GM23338 (cell line): Measurements from ENCODE around the gene TNRC18. TPM values are rescaled to one million over a fixed set of nuclear protein-coding genes. Genes with fewer than 3 reads are reported as not detected.
"Not testable (repeated sequence)": the region's sequence is repeated elsewhere in the genome, so short reads cannot be mapped to it uniquely, and the experiment has no call there.

Experiments used
- ATAC-seq: fragments of 200-7000 bp; cut with Tn5 transposase; 3 replicates; pipeline ENCODE4 v1.9.1; 2020
- DNase-seq: peaks from one replicate; pipeline ENCODE4 v3.0.0-alpha.2; 2015; ENCODE audit warnings: low spot score
- H2AFZ ChIP-seq: fragments of 200-600 bp; sonication (generic); 2 replicates; pipeline ENCODE4 v1.8.0; 2016; ENCODE audit warnings: antibody characterized with exemption, mild to moderate bottlenecking, moderate library complexity
- H3F3A ChIP-seq: fragments of 200-600 bp; sonication (generic); replicated peaks from 2 replicates; pipeline ENCODE4 v1.8.0; 2017; ENCODE audit warnings: antibody characterized with exemption, mixed run types, low read depth
- H3K27ac ChIP-seq: fragments of 200-600 bp; sonication (generic); 2 replicates; pipeline ENCODE4 v1.6.1; 2016; ENCODE audit warnings: low read depth
- H3K27me3 ChIP-seq: fragments of 200-600 bp; sonication (generic); 2 replicates; pipeline ENCODE4 v1.8.0; 2016; ENCODE audit warnings: mild to moderate bottlenecking, mixed run types, moderate library complexity; ENCODE audit not compliant: insufficient read depth
- H3K36me3 ChIP-seq: fragments of 200-600 bp; sonication (generic); 2 replicates; pipeline ENCODE4 v1.8.0; 2016; ENCODE audit warnings: mild to moderate bottlenecking; ENCODE audit not compliant: insufficient read depth
- H3K4me1 ChIP-seq: fragments of 200-600 bp; sonication (generic); 2 replicates; pipeline ENCODE4 v1.8.0; 2016; ENCODE audit warnings: mild to moderate bottlenecking, moderate library complexity; ENCODE audit not compliant: insufficient read depth
- H3K4me2 ChIP-seq: fragments of 200-600 bp; sonication (generic); 2 replicates; pipeline ENCODE4 v1.7.1; 2017; ENCODE audit warnings: mixed run types
- H3K4me3 ChIP-seq: fragments of 200-600 bp; sonication (generic); 2 replicates; pipeline ENCODE4 v1.6.1; 2016; ENCODE audit warnings: mixed run types
- H3K79me2 ChIP-seq: fragments of 200-600 bp; sonication (generic); replicated peaks from 2 replicates; pipeline ENCODE4 v1.8.0; 2017; ENCODE audit warnings: mild to moderate bottlenecking; ENCODE audit not compliant: insufficient read depth
- H3K9me2 ChIP-seq: fragments of 200-600 bp; sonication (generic); 2 replicates; pipeline ENCODE4 v1.8.0; 2017; ENCODE audit not compliant: insufficient read depth
- H4K20me1 ChIP-seq: fragments of 200-600 bp; sonication (generic); replicated peaks from 2 replicates; pipeline ENCODE4 v1.8.0; 2017; ENCODE audit warnings: mild to moderate bottlenecking; ENCODE audit not compliant: insufficient read depth
- H3K27ac Mint-ChIP-seq: 2 replicates; pipeline ENCODE4 v1.8.0; 2020; ENCODE audit warnings: inconsistent platforms, mild to moderate bottlenecking, moderate library complexity, mixed read lengths
- H3K27me3 Mint-ChIP-seq: 3 replicates; pipeline ENCODE4 v1.8.0; 2022; ENCODE audit warnings: low read depth, mild to moderate bottlenecking, moderate library complexity, mixed read lengths, inconsistent platforms; ENCODE audit not compliant: insufficient read depth, poor library complexity
- H3K36me3 Mint-ChIP-seq: 3 replicates; pipeline ENCODE4 v1.8.0; 2021; ENCODE audit warnings: low read depth, mild to moderate bottlenecking, inconsistent platforms, moderate library complexity, mixed read lengths
- H3K4me1 Mint-ChIP-seq: 3 replicates; pipeline ENCODE4 v1.8.0; 2020; ENCODE audit warnings: mild to moderate bottlenecking, inconsistent platforms, mixed read lengths
- H3K4me3 Mint-ChIP-seq: 3 replicates; pipeline ENCODE4 v1.8.0; 2021; ENCODE audit warnings: moderate library complexity, mild to moderate bottlenecking, inconsistent platforms, mixed read lengths
- H3K9me3 Mint-ChIP-seq: 3 replicates; pipeline ENCODE4 v1.8.0; 2020; ENCODE audit warnings: moderate library complexity, mild to moderate bottlenecking, inconsistent platforms, mixed read lengths
- CREB1 ChIP-seq: fragments of 250-450 bp; sonication (Bioruptor Pico); IDR thresholded peaks from 2 replicates; pipeline ENCODE4 v1.5.0; 2020; ENCODE audit warnings: low read depth, mild to moderate bottlenecking, moderate library complexity
- EZH2phosphoT487 ChIP-seq: fragments of 200-600 bp; sonication (generic); IDR thresholded peaks from one replicate; pipeline ENCODE4 v1.8.1; 2018; ENCODE audit warnings: antibody characterized with exemption; ENCODE audit not compliant: unreplicated experiment
- JUNB ChIP-seq: IDR thresholded peaks from one replicate; pipeline ENCODE4 v1.6.1; 2016; ENCODE audit warnings: antibody characterized with exemption; ENCODE audit not compliant: unreplicated experiment
- NANOG ChIP-seq: IDR thresholded peaks from 2 replicates; pipeline ENCODE4 v1.6.1; 2016; ENCODE audit warnings: antibody characterized with exemption, borderline replicate concordance
- POLR2AphosphoS5 ChIP-seq: IDR thresholded peaks from 2 replicates; pipeline ENCODE4 v1.6.1; 2016; ENCODE audit warnings: antibody characterized with exemption, low read depth
- ZNF114 ChIP-seq: fragments of 250-450 bp; sonication (Bioruptor Pico); IDR thresholded peaks from 2 replicates; pipeline ENCODE4 v1.5.0; 2020; ENCODE audit warnings: mild to moderate bottlenecking, moderate library complexity
- ZNF331 ChIP-seq: fragments of 250-450 bp; sonication (Bioruptor Pico); IDR thresholded peaks from 2 replicates; pipeline ENCODE4 v1.5.0; 2020; ENCODE audit warnings: low read depth, mild to moderate bottlenecking, moderate library complexity
- polyA plus RNA-seq: library from polyadenylated mRNA; unstranded; fragments of >200 nt; fragmentation: Nextera tagmentation; extraction: Ambion mirVana; gene quantifications from 2 replicates; pipeline ENCODE4 v1.2.1, GENCODE V29; 2016
- total RNA-seq: library from RNA; depleted of rRNA; stranded (reverse); fragments of >200 nt; shearing (Covaris generic); gene quantifications from 2 replicates; pipeline ENCODE4 v1.2.3, GENCODE V29; 2014
- TF ChIP-seq, protein P1 (sequence below): IDR thresholded peaks from 2 replicates; pipeline ENCODE4 v1.6.1; 2016; ENCODE audit warnings: antibody characterized with exemption
- TF ChIP-seq, protein P2 (sequence below): IDR thresholded peaks from one replicate; pipeline ENCODE4 v1.6.1; 2018; ENCODE audit warnings: antibody characterized with exemption; ENCODE audit not compliant: unreplicated experiment
- TF ChIP-seq, protein P3 (sequence below), 2 experiments: fragments of 200-600 bp in 1 of 2; sonication (generic) in 1 of 2; conservative IDR thresholded peaks; 2 replicates each; pipeline versions ENCODE4 v1.5.1 to v1.6.1; 2016 to 2017; ENCODE audit warnings: antibody characterized with exemption in 2 of 2, low read depth in 2 of 2, mild to moderate bottlenecking in 2 of 2, moderate library complexity in 1 of 2
- TF ChIP-seq, protein P4 (sequence below): fragments of 250-450 bp; sonication (Bioruptor Pico); IDR thresholded peaks from 2 replicates; pipeline ENCODE4 v1.5.0; 2020; ENCODE audit warnings: mild to moderate bottlenecking, moderate library complexity

TNRC18 gene
- total and polyA plus RNA-seq, 2 experiments from 2014 or later = 2.1 to 17.5 TPM

DNA sequence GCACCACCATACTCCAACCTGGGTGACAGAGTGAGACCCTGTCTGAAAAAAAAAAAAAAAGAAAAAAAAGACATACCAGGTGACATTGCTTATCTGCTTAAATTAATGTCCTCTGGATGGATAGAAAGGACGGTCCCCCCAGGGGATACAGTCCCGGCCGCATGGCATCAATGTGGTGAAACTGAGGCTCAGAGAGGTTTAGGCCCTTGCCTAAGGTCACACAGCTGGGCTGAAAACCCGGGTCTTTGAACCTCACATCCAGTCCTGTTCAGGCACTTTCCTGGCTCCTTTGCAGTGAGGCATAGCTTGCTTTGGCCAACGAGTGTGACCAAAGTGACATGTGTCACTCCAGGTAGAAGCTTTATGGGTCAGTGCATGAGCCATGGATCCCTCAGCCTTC, 136.3 kb downstream of the TNRC18 start:
- not testable (repeated sequence) for H3K4me1 ChIP-seq, H4K20me1 ChIP-seq, H3F3A ChIP-seq, H3K27me3 Mint-ChIP-seq, ATAC-seq, H3K4me2 ChIP-seq, H3K36me3 ChIP-seq, H3K27ac ChIP-seq, H3K36me3 Mint-ChIP-seq, H3K4me1 Mint-ChIP-seq, H2AFZ ChIP-seq, H3K27ac Mint-ChIP-seq, H3K4me3 Mint-ChIP-seq, H3K9me2 ChIP-seq, H3K9me3 Mint-ChIP-seq, H3K79me2 ChIP-seq, DNase-seq, H3K4me3 ChIP-seq
- H3K27me3 ChIP-seq = peaks cover 15% of the 10 kb centered on the region

- no peak for DNase-seq
- H3K9me3 Mint-ChIP-seq = no peaks in the 10 kb centered on the region; the same call in 2 of the 3 replicates
- no peak overlapping the region for H3K4me3 ChIP-seq
- peaks cover 9% of the 10 kb centered on the region for H3K27me3 Mint-ChIP-seq
- no peaks in the 10 kb centered on the region for H3K79me2 ChIP-seq
- ATAC-seq = no peak
- H3K4me3 Mint-ChIP-seq = no peak overlapping the region
- no peak overlapping the region for H3K4me2 ChIP-seq
- H3F3A ChIP-seq = no peaks in the 10 kb centered on the region
- H3K27ac Mint-ChIP-seq = no peak overlapping the region
- H3K27me3 ChIP-seq = peaks cover 15% of the 10 kb centered on the region
- no peak overlapping the region for H3K27ac ChIP-seq
- no peak overlapping the region for H2AFZ ChIP-seq
- no peaks in the 10 kb centered on the region for H4K20me1 ChIP-seq
- H3K36me3 ChIP-seq = no peaks in the 10 kb centered on the region
- no peaks in the 10 kb centered on the region for H3K4me1 Mint-ChIP-seq
- H3K4me1 ChIP-seq = no peaks in the 10 kb centered on the region
- no peaks in the 10 kb centered on the region for H3K9me2 ChIP-seq
- no peaks in the 10 kb centered on the region for H3K36me3 Mint-ChIP-seq
- no peak for TF ChIP-seq NANOG
- TF ChIP-seq, protein P1, sequence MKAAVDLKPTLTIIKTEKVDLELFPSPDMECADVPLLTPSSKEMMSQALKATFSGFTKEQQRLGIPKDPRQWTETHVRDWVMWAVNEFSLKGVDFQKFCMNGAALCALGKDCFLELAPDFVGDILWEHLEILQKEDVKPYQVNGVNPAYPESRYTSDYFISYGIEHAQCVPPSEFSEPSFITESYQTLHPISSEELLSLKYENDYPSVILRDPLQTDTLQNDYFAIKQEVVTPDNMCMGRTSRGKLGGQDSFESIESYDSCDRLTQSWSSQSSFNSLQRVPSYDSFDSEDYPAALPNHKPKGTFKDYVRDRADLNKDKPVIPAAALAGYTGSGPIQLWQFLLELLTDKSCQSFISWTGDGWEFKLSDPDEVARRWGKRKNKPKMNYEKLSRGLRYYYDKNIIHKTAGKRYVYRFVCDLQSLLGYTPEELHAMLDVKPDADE = no peak
- TF ChIP-seq POLR2AphosphoS5 = no peak
- TF ChIP-seq CREB1 (CRISPR knock-in tag) = no peak
- TF ChIP-seq, protein P2, sequence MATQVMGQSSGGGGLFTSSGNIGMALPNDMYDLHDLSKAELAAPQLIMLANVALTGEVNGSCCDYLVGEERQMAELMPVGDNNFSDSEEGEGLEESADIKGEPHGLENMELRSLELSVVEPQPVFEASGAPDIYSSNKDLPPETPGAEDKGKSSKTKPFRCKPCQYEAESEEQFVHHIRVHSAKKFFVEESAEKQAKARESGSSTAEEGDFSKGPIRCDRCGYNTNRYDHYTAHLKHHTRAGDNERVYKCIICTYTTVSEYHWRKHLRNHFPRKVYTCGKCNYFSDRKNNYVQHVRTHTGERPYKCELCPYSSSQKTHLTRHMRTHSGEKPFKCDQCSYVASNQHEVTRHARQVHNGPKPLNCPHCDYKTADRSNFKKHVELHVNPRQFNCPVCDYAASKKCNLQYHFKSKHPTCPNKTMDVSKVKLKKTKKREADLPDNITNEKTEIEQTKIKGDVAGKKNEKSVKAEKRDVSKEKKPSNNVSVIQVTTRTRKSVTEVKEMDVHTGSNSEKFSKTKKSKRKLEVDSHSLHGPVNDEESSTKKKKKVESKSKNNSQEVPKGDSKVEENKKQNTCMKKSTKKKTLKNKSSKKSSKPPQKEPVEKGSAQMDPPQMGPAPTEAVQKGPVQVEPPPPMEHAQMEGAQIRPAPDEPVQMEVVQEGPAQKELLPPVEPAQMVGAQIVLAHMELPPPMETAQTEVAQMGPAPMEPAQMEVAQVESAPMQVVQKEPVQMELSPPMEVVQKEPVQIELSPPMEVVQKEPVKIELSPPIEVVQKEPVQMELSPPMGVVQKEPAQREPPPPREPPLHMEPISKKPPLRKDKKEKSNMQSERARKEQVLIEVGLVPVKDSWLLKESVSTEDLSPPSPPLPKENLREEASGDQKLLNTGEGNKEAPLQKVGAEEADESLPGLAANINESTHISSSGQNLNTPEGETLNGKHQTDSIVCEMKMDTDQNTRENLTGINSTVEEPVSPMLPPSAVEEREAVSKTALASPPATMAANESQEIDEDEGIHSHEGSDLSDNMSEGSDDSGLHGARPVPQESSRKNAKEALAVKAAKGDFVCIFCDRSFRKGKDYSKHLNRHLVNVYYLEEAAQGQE = no peak
- TF ChIP-seq ZNF114 (CRISPR knock-in tag) = no peak
- TF ChIP-seq ZNF331 (CRISPR knock-in tag) = no peak
- TF ChIP-seq, protein P3, sequence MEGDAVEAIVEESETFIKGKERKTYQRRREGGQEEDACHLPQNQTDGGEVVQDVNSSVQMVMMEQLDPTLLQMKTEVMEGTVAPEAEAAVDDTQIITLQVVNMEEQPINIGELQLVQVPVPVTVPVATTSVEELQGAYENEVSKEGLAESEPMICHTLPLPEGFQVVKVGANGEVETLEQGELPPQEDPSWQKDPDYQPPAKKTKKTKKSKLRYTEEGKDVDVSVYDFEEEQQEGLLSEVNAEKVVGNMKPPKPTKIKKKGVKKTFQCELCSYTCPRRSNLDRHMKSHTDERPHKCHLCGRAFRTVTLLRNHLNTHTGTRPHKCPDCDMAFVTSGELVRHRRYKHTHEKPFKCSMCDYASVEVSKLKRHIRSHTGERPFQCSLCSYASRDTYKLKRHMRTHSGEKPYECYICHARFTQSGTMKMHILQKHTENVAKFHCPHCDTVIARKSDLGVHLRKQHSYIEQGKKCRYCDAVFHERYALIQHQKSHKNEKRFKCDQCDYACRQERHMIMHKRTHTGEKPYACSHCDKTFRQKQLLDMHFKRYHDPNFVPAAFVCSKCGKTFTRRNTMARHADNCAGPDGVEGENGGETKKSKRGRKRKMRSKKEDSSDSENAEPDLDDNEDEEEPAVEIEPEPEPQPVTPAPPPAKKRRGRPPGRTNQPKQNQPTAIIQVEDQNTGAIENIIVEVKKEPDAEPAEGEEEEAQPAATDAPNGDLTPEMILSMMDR (conservative IDR thresholded peaks at IDR 0.05; ENCODE audit: low read depth in 2 of 2) = no peak
- TF ChIP-seq, protein P4, sequence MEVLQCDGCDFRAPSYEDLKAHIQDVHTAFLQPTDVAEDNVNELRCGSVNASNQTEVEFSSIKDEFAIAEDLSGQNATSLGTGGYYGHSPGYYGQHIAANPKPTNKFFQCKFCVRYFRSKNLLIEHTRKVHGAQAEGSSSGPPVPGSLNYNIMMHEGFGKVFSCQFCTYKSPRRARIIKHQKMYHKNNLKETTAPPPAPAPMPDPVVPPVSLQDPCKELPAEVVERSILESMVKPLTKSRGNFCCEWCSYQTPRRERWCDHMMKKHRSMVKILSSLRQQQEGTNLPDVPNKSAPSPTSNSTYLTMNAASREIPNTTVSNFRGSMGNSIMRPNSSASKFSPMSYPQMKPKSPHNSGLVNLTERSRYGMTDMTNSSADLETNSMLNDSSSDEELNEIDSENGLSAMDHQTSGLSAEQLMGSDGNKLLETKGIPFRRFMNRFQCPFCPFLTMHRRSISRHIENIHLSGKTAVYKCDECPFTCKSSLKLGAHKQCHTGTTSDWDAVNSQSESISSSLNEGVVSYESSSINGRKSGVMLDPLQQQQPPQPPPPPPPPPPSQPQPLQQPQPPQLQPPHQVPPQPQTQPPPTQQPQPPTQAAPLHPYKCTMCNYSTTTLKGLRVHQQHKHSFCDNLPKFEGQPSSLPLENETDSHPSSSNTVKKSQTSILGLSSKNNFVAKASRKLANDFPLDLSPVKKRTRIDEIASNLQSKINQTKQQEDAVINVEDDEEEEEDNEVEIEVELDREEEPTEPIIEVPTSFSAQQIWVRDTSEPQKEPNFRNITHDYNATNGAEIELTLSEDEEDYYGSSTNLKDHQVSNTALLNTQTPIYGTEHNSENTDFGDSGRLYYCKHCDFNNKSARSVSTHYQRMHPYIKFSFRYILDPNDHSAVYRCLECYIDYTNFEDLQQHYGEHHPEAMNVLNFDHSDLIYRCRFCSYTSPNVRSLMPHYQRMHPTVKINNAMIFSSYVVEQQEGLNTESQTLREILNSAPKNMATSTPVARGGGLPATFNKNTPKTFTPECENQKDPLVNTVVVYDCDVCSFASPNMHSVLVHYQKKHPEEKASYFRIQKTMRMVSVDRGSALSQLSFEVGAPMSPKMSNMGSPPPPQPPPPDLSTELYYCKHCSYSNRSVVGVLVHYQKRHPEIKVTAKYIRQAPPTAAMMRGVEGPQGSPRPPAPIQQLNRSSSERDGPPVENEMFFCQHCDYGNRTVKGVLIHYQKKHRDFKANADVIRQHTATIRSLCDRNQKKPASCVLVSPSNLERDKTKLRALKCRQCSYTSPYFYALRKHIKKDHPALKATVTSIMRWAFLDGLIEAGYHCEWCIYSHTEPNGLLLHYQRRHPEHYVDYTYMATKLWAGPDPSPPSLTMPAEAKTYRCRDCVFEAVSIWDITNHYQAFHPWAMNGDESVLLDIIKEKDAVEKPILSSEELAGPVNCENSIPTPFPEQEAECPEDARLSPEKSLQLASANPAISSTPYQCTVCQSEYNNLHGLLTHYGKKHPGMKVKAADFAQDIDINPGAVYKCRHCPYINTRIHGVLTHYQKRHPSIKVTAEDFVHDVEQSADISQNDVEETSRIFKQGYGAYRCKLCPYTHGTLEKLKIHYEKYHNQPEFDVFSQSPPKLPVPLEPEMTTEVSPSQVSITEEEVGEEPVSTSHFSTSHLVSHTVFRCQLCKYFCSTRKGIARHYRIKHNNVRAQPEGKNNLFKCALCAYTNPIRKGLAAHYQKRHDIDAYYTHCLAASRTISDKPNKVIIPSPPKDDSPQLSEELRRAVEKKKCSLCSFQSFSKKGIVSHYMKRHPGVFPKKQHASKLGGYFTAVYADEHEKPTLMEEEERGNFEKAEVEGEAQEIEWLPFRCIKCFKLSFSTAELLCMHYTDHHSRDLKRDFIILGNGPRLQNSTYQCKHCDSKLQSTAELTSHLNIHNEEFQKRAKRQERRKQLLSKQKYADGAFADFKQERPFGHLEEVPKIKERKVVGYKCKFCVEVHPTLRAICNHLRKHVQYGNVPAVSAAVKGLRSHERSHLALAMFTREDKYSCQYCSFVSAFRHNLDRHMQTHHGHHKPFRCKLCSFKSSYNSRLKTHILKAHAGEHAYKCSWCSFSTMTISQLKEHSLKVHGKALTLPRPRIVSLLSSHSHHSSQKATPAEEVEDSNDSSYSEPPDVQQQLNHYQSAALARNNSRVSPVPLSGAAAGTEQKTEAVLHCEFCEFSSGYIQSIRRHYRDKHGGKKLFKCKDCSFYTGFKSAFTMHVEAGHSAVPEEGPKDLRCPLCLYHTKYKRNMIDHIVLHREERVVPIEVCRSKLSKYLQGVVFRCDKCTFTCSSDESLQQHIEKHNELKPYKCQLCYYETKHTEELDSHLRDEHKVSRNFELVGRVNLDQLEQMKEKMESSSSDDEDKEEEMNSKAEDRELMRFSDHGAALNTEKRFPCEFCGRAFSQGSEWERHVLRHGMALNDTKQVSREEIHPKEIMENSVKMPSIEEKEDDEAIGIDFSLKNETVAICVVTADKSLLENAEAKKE (CRISPR knock-in tag) = no peak
- no peak for TF ChIP-seq EZH2phosphoT487
- no peak for TF ChIP-seq JUNB
Observed at GRCh38 chr7:5286933-5287332, 136.7 kb downstream of the TNRC18 start.
